Omental fat pad (tissue), 4 donors: ENCODE data around the gene TOMM40. TPM values are rescaled to one million over a fixed set of nuclear protein-coding genes. Genes with fewer than 3 reads are reported as not detected.
"Not testable (repeated sequence)": the region's sequence is repeated elsewhere in the genome, so short reads cannot be mapped to it uniquely, and the experiment has no call there.

Experiments used
- ATAC-seq: fragments of 150-250 bp; one replicate; pipeline ENCODE4 v1.9.1; 2016; ENCODE audit warnings: mild to moderate bottlenecking, moderate library complexity; ENCODE audit not compliant: low FRiP score
- DNase-seq: peaks from one replicate; pipeline ENCODE4 v3.0.0-alpha.2; 2019; ENCODE audit warnings: low spot score
- CTCF ChIP-seq, 3 donors: fragments of 450-650 bp; IDR thresholded peaks; one replicate each; pipeline ENCODE4 v1.5.1; 2016 to 2017; ENCODE audit warnings: antibody characterized with exemption in 3 of 3, mild to moderate bottlenecking in 3 of 3, moderate library complexity in 2 of 3
- total RNA-seq, 4 donors: library from RNA; depleted of rRNA; stranded (reverse); fragments of >200 nt; gene quantifications; one replicate each; pipeline ENCODE4 v1.1.0, GENCODE V29; 2016

Gene TOMM40
- total RNA-seq, 4 donors from 2014 or later = 37.2 to 121 (median 44.2) TPM

- ATAC-seq (peak; percentile 61), DNase-seq (peak; percentile 59)
- TF ChIP-seq CTCF (IDR thresholded peaks at IDR 0.05) = no peak
Observed at GRCh38 chr19:44925114-44925891, 34.2 kb downstream of the TOMM40 start.

GRCh38 chr19:44926245-44927077 is 35.4 kb downstream of the TOMM40 start:
- not testable (repeated sequence) for DNase-seq, ATAC-seq

GRCh38 chr19:44927746-44928145 is 36.7 kb downstream of the TOMM40 start:
- ATAC-seq (no peak), DNase-seq (no peak)
- no peak for TF ChIP-seq CTCF (IDR thresholded peaks at IDR 0.05)

DNA sequence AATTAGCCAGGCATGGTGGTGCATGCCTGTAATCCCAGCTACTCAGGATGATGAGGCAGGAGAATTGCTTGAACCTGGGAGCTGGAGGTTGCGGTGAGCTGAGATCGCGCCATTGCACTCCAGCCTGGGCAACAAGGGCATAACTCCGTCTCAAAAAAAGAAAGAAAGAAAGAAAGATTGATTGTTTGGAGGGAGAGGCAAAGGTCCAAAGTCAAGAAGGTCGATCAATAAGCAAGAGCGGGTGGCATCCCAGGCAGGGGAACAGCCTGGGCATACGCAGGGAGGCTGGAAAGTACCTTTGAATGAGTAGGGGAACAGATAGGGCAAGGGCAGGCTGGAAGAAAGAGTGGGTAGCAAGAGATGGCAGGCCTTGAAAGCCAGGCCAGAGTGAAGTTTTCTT is 39.0 kb downstream of the TOMM40 start:
- no peak for ATAC-seq
- no peak for DNase-seq
- no peak for TF ChIP-seq CTCF (IDR thresholded peaks at IDR 0.05)

DNA sequence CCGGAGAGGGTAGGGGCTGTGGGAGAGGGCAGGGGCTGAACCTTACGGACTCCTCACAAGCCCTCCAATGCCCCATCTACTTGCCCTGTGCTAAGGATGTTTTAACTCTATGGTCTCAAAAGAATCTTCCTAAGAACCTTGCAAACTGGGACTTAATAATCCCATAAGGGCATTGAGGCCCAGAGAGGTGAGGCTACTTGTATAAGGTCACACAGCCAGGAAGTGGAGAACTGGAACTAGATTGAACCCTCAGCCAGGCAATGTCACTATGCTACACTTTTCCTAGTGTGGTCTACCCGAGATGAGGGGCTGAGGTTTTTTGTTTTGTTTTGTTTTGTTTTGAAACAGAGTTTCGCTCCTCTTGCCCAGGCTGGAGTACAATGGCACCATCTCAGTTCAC is 40.5 kb downstream of the TOMM40 start:
- no peak for DNase-seq
- ATAC-seq = no peak
- TF ChIP-seq CTCF (IDR thresholded peaks at IDR 0.05) = no peak

DNA sequence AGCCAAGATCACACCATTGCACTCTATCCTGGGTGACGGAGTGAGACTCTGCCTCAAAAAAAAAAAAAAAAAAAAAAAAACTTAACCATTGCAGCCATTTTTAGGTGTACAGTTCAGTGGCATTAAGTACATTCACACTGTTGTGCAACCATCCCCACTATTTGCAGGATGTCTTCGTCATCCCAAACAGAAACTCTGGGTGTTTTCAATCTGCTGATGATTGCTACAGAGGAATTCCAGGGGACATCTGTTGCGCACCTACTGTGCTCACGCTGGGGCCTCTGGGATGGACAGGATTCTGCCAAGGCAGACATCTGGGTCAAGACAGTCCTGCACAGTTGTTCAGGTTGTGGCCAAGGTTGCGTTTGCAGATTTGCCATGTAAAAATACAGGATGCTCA is 48.6 kb downstream of the TOMM40 start:
- DNase-seq (no peak), ATAC-seq (no peak)
- TF ChIP-seq CTCF (IDR thresholded peaks at IDR 0.05) = no peak

GRCh38 chr19:44942067-44942571 is 51.1 kb downstream of the TOMM40 start, which contains the start of gene APOC4:
APOC4 (plus strand) TSS chr19:44942237; CDS start chr19:44942278, 41 bp downstream.
- ATAC-seq = no peak
- DNase-seq = no peak
- no peak for TF ChIP-seq CTCF (IDR thresholded peaks at IDR 0.05)
